ENCODE results near the gene HELQ.
"Not testable (repeated sequence)": the region's sequence is repeated elsewhere in the genome, so short reads cannot be mapped to it uniquely, and the experiment has no call there.

DNA sequence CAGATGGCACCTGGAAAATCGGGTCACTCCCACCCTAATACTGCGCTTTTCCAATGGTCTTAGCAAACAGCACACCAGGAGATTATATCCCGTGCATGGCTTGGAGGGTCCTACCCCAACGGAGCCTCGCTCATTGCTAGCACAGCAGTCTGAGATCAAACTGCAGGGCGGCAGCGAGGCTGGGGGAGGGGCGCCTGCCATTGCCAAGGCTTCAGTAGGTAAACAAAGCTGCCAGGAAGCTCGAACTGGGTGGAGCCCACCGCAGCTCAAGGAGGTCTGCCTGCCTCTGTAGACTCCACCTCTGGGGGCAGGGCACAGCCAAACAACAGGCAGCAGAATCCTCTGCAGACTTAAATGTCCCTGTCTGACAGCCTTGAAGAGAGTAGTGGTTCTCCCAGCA is 57.5 kb downstream of the HELQ start:
- TF ChIP-seq POLR2AphosphoS5 (IDR thresholded peaks at IDR 0.05) = not testable (repeated sequence)
- TF ChIP-seq, protein P1, sequence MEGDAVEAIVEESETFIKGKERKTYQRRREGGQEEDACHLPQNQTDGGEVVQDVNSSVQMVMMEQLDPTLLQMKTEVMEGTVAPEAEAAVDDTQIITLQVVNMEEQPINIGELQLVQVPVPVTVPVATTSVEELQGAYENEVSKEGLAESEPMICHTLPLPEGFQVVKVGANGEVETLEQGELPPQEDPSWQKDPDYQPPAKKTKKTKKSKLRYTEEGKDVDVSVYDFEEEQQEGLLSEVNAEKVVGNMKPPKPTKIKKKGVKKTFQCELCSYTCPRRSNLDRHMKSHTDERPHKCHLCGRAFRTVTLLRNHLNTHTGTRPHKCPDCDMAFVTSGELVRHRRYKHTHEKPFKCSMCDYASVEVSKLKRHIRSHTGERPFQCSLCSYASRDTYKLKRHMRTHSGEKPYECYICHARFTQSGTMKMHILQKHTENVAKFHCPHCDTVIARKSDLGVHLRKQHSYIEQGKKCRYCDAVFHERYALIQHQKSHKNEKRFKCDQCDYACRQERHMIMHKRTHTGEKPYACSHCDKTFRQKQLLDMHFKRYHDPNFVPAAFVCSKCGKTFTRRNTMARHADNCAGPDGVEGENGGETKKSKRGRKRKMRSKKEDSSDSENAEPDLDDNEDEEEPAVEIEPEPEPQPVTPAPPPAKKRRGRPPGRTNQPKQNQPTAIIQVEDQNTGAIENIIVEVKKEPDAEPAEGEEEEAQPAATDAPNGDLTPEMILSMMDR (IDR thresholded peaks at IDR 0.05) = not testable (repeated sequence)
